PC-9 (cell line): ENCODE data around the gene XRCC4. TPM values are rescaled to one million over a fixed set of nuclear protein-coding genes. Genes with fewer than 3 reads are reported as not detected.
A peak's percentile ranks its signal among the peaks of the same experiment; 100 is the strongest.

Source experiments
- BruUV-seq: library from RNA; stranded (reverse); fragments of 400-500 nt; replicated peaks from 2 replicates; lab custom pipeline; 2021; lab: Mats Ljungman, UMichigan
- CTCF ChIA-PET: fragments of 300-600 bp; sonication (Branson Sonifier 250); formaldehyde crosslinking; loops from one replicate; lab custom pipeline; 2022; ENCODE audit warnings: antibody characterized with exemption; lab: Charles Lee
- POLR2A ChIA-PET: fragments of 300-600 bp; sonication (Branson Sonifier 250); formaldehyde crosslinking; loops from one replicate; lab custom pipeline; 2022; ENCODE audit warnings: antibody characterized with exemption; ENCODE audit not compliant: unreplicated experiment; lab: Charles Lee
- DNase-seq, 2 experiments: peaks; one replicate each; pipeline versions ENCODE4 v3.0.0 to v3.0.0-alpha.2; 2015 to 2022; ENCODE audit warnings: mixed read lengths in 1 of 2
- H2AFZ ChIP-seq: fragments of 200-600 bp; sonication (generic); 2 replicates; pipeline ENCODE4 v1.8.1; 2017; ENCODE audit warnings: antibody characterized with exemption
- H3F3A ChIP-seq: fragments of 200-600 bp; sonication (generic); 2 replicates; pipeline ENCODE4 v1.8.1; 2017; ENCODE audit warnings: antibody characterized with exemption, mild to moderate bottlenecking, low read depth; ENCODE audit not compliant: insufficient read depth
- H3K27ac ChIP-seq: fragments of 200-600 bp; sonication (generic); 2 replicates; pipeline ENCODE4 v1.6.1; 2016; ENCODE audit warnings: mixed run types
- H3K27me3 ChIP-seq: fragments of 200-600 bp; sonication (generic); 2 replicates; pipeline ENCODE4 v1.6.1; 2016; ENCODE audit warnings: low read depth, mixed run types; ENCODE audit not compliant: insufficient read depth
- H3K36me3 ChIP-seq: fragments of 200-600 bp; sonication (generic); 2 replicates; pipeline ENCODE4 v1.6.1; 2016; ENCODE audit warnings: low read depth, mixed run types
- H3K4me1 ChIP-seq: fragments of 200-600 bp; sonication (generic); replicated peaks from 2 replicates; pipeline ENCODE4 v1.6.1; 2016; ENCODE audit warnings: mixed run types; ENCODE audit not compliant: insufficient read depth
- H3K4me2 ChIP-seq: fragments of 200-600 bp; sonication (generic); 2 replicates; pipeline ENCODE4 v1.6.1; 2017; ENCODE audit warnings: mixed run types
- H3K4me3 ChIP-seq: fragments of 200-600 bp; sonication (generic); 2 replicates; pipeline ENCODE4 v1.6.1; 2016; ENCODE audit warnings: mixed run types
- H3K79me2 ChIP-seq: fragments of 200-600 bp; sonication (generic); 2 replicates; pipeline ENCODE4 v1.6.1; 2017; ENCODE audit warnings: low read depth, mixed run types
- H3K9me2 ChIP-seq: fragments of 200-600 bp; sonication (generic); 2 replicates; pipeline ENCODE4 v1.8.1; 2017; ENCODE audit warnings: mild to moderate bottlenecking; ENCODE audit not compliant: insufficient read depth
- H3K9me3 ChIP-seq: fragments of 200-600 bp; sonication (generic); 2 replicates; pipeline ENCODE4 v1.8.1; 2016; ENCODE audit warnings: low read depth; ENCODE audit not compliant: insufficient read depth
- H4K20me1 ChIP-seq: fragments of 200-600 bp; sonication (generic); 2 replicates; pipeline ENCODE4 v1.8.1; 2017; ENCODE audit not compliant: insufficient read depth
- CTCF ChIP-seq: fragments of 200-600 bp; sonication (generic); conservative IDR thresholded peaks from 2 replicates; pipeline ENCODE4 v1.6.1; 2017; ENCODE audit warnings: mixed run types, antibody characterized with exemption, mild to moderate bottlenecking, moderate library complexity
- EZH2 ChIP-seq: fragments of 200-600 bp; sonication (generic); IDR thresholded peaks from 2 replicates; pipeline ENCODE4 v1.8.0; 2017; ENCODE audit warnings: antibody characterized with exemption, low read depth
- intact Hi-C: fragments of 100-400 bp; cut with micrococcal nuclease; formaldehyde crosslinking; loops from one replicate; pipeline ENCODE4 v1.10.0; 2022; ENCODE audit not compliant: unreplicated experiment
- total RNA-seq: library from RNA; stranded (reverse); gene quantifications from 2 replicates; pipeline ENCODE4 v1.2.3, GENCODE V29; 2021

Gene XRCC4
- total RNA-seq, 1 experiment from 2014 or later = 12.2 TPM

GRCh38 chr5:83277953-83278352 lies 200.6 kb downstream of the XRCC4 start:
- Histone ChIP-seq H3K4me2 (no peak overlapping the region), H3K27me3 (0 out of 2 replicates have a peak, but pooled peaks cover 6% of the 10 kb centered on the region), H2AFZ (no peak overlapping the region), H3K9me3 (no peaks in the 10 kb centered on the region), H3K4me1 (no peaks in the 10 kb centered on the region), H3K27ac (no peak overlapping the region), H3K4me3 (no peak overlapping the region), H3K79me2 (no peaks in the 10 kb centered on the region), H3F3A (no peaks in the 10 kb centered on the region), H4K20me1 (peaks cover 5% of the 10 kb centered on the region; the same call in 1 of the 2 replicates), H3K9me2 (no peaks in the 10 kb centered on the region), H3K36me3 (no peaks in the 10 kb centered on the region)
- ChIA-PET CTCF (no interaction called here), POLR2A (no interaction called here)
- TF ChIP-seq CTCF (no peak), EZH2 (no peak)
- intact Hi-C loops = no loop called here
- DNase-seq = no peak
- no TSS peak for BruUV-seq

GRCh38 chr5:83281176-83281575 lies 203.8 kb downstream of the XRCC4 start:
- POLR2A ChIA-PET = no interaction called here
- Histone ChIP-seq H3K9me2 (no peaks in the 10 kb centered on the region), H3K4me1 (no peaks in the 10 kb centered on the region), H3K27ac (no peak overlapping the region), H3K4me3 (no peak overlapping the region), H3K36me3 (no peaks in the 10 kb centered on the region), H3K4me2 (no peak overlapping the region), H4K20me1 (no peaks in the 10 kb centered on the region; the same call in none of the 2 replicates), H3K9me3 (no peaks in the 10 kb centered on the region), H3F3A (no peaks in the 10 kb centered on the region), H3K79me2 (no peaks in the 10 kb centered on the region), H3K27me3 (no peaks in the 10 kb centered on the region), H2AFZ (no peak overlapping the region)
- intact Hi-C loops = no loop called here
- CTCF ChIA-PET = no interaction called here
- BruUV-seq = no TSS peak
- no peak for TF ChIP-seq CTCF
- TF ChIP-seq EZH2 = no peak
- DNase-seq = no peak

- POLR2A ChIA-PET = no interaction called here
- peak in 1 of 2 experiments; percentile 47 for DNase-seq
- H3K9me3 ChIP-seq = no peaks in the 10 kb centered on the region
- CTCF ChIA-PET = no interaction called here
- no peak overlapping the region for H3K27ac ChIP-seq
- no TSS peak for BruUV-seq
- TF ChIP-seq CTCF = no peak
- no peak for TF ChIP-seq EZH2
- no peak overlapping the region for H3K4me3 ChIP-seq
- H3K9me2 ChIP-seq = no peaks in the 10 kb centered on the region
- H3K4me2 ChIP-seq = no peak overlapping the region
- no peaks in the 10 kb centered on the region for H3K27me3 ChIP-seq
- no peak overlapping the region for H2AFZ ChIP-seq
- no peaks in the 10 kb centered on the region for H3K4me1 ChIP-seq
- H4K20me1 ChIP-seq = no peaks in the 10 kb centered on the region; the same call in none of the 2 replicates
- no peaks in the 10 kb centered on the region for H3F3A ChIP-seq
- intact Hi-C loops = no loop called here
- H3K36me3 ChIP-seq = no peaks in the 10 kb centered on the region
- no peaks in the 10 kb centered on the region for H3K79me2 ChIP-seq
These were observed 204.3 kb downstream of the XRCC4 start for GRCh38 chr5:83281658-83282057.
